GM12878 (cell line): ENCODE results near the gene FKBP8. TPM values are rescaled to one million over a fixed set of nuclear protein-coding genes. Genes with fewer than 3 reads are reported as not detected.

Experiments
- BACH1 ChIP-seq: fragments of 450-650 bp; IDR thresholded peaks from 2 replicates; pipeline ENCODE4 v1.6.1; 2017; ENCODE audit warnings: mild to moderate bottlenecking, borderline replicate concordance
- EP300 ChIP-seq, 2 experiments: fragments of 150-350 bp in 1 of 2; IDR thresholded peaks; 2 replicates each; pipeline ENCODE4 v1.6.1; 2011 to 2012; ENCODE audit warnings: low read depth in 2 of 2, low read length in 2 of 2, borderline replicate concordance in 1 of 2, improper control_type of control experiment in 1 of 2, inconsistent platforms in 1 of 2; ENCODE audit not compliant: control insufficient read depth in 1 of 2
- ESRRA ChIP-seq: IDR thresholded peaks from 2 replicates; pipeline ENCODE4 v1.6.1; 2012; ENCODE audit warnings: mild to moderate bottlenecking, low read length, improper control_type of control experiment
- FOXK2 ChIP-seq: fragments of 450-650 bp; IDR thresholded peaks from 2 replicates; pipeline ENCODE4 v1.6.1; 2017; ENCODE audit warnings: mild to moderate bottlenecking, moderate library complexity
- HCFC1 ChIP-seq: fragments of 150-350 bp; IDR thresholded peaks from 2 replicates; pipeline ENCODE4 v1.6.1; 2014; ENCODE audit warnings: low read length
- HDAC2 ChIP-seq: fragments of 200-600 bp; sonication (generic); IDR thresholded peaks from 2 replicates; pipeline ENCODE4 v1.6.1; 2017
- IKZF2 ChIP-seq, 2 experiments: fragments of 450-650 bp; IDR thresholded peaks; 2 replicates each; pipeline ENCODE4 v1.6.1; 2017; ENCODE audit warnings: mild to moderate bottlenecking in 2 of 2, moderate library complexity in 2 of 2
- KLF5 ChIP-seq: fragments of 450-650 bp; IDR thresholded peaks from 2 replicates; pipeline ENCODE4 v1.6.1; 2014; ENCODE audit warnings: mild to moderate bottlenecking; ENCODE audit not compliant: partially characterized antibody
- MTA2 ChIP-seq: fragments of 450-650 bp; IDR thresholded peaks from 2 replicates; pipeline ENCODE4 v1.6.1; 2016; ENCODE audit warnings: low read depth, mild to moderate bottlenecking, moderate library complexity
- NFYB ChIP-seq: IDR thresholded peaks from 2 replicates; pipeline ENCODE4 v1.6.1; 2011; ENCODE audit warnings: low read depth, mild to moderate bottlenecking, low read length, improper control_type of control experiment, moderate library complexity; ENCODE audit not compliant: insufficient read depth
- PAX8 ChIP-seq: fragments of 450-650 bp; IDR thresholded peaks from 2 replicates; pipeline ENCODE4 v1.6.1; 2017; ENCODE audit warnings: mild to moderate bottlenecking, moderate library complexity
- POLR2AphosphoS5 ChIP-seq: IDR thresholded peaks from 2 replicates; pipeline ENCODE4 v1.6.1; 2011; ENCODE audit warnings: mild to moderate bottlenecking, low read length, inconsistent platforms
- SIN3A ChIP-seq: IDR thresholded peaks from 2 replicates; pipeline ENCODE4 v1.6.1; 2012; ENCODE audit warnings: low read depth, low read length, improper control_type of control experiment
- SPI1 ChIP-seq: IDR thresholded peaks from 2 replicates; pipeline ENCODE4 v1.6.1; 2011; ENCODE audit warnings: low read depth, mild to moderate bottlenecking, low read length, moderate library complexity, borderline replicate concordance; ENCODE audit not compliant: insufficient read depth
- SREBF1 ChIP-seq: IDR thresholded peaks from 2 replicates; pipeline ENCODE4 v1.6.1; 2012; ENCODE audit warnings: mild to moderate bottlenecking, low read length
- SREBF2 ChIP-seq: IDR thresholded peaks from 2 replicates; pipeline ENCODE4 v1.6.1; 2012; ENCODE audit warnings: mild to moderate bottlenecking, low read length
- TBL1XR1 ChIP-seq: IDR thresholded peaks from 2 replicates; pipeline ENCODE4 v1.6.1; 2012; ENCODE audit warnings: low read depth, low read length, improper control_type of control experiment
- TCF7 ChIP-seq: IDR thresholded peaks from 2 replicates; pipeline ENCODE4 v1.6.1; 2014; ENCODE audit warnings: antibody characterized with exemption, borderline replicate concordance
- ZNF207 ChIP-seq: fragments of 450-650 bp; IDR thresholded peaks from 2 replicates; pipeline ENCODE4 v1.6.1; 2014; ENCODE audit warnings: antibody characterized with exemption, mild to moderate bottlenecking, borderline replicate concordance
- ZSCAN29 ChIP-seq: fragments of 450-650 bp; IDR thresholded peaks from 2 replicates; pipeline ENCODE4 v1.6.1; 2017; ENCODE audit warnings: mild to moderate bottlenecking, moderate library complexity
- polyA plus RNA-seq, 11 experiments: library from polyadenylated mRNA; depleted of rRNA in 4 of 11; unstranded in 6 of 11; stranded (reverse) in 5 of 11; fragments of >200 nt; fragmentation: Nextera tagmentation in 4 of 11; fragmentation: Illumina TruSeq in 1 of 11; extraction: Ambion mirVana in 4 of 11; extraction: Trizol in 1 of 11; gene quantifications; 1 replicate in 1 of 11; 2 replicates in 10 of 11; pipeline versions ENCODE4 v1.2.1 to v1.2.3, GENCODE V29; 2011 to 2016; ENCODE audit warnings: inconsistent platforms in 2 of 11, missing spikeins in 2 of 11, low read depth in 1 of 11
- total RNA-seq, 4 experiments: library from RNA; depleted of rRNA in 3 of 4; stranded (reverse); fragments of >200 nt in 3 of 4; fragmentation: Illumina TruSeq in 1 of 4; extraction: Trizol in 1 of 4; gene quantifications; 2 replicates each; pipeline versions ENCODE4 v1.2.1 to v1.2.3, GENCODE V29; 2013 to 2021
- TF ChIP-seq, protein P1 (sequence below): fragments of 450-650 bp; IDR thresholded peaks from 2 replicates; pipeline ENCODE4 v1.6.1; 2016; ENCODE audit warnings: mild to moderate bottlenecking
- TF ChIP-seq, protein P2 (sequence below): fragments of 450-650 bp; IDR thresholded peaks from 2 replicates; pipeline ENCODE4 v1.6.1; 2017; ENCODE audit warnings: mild to moderate bottlenecking
- TF ChIP-seq, protein P3 (sequence below): fragments of 450-650 bp; IDR thresholded peaks from 2 replicates; pipeline ENCODE4 v1.6.1; 2017; ENCODE audit warnings: low read depth, mild to moderate bottlenecking, moderate library complexity
- TF ChIP-seq, protein P4 (sequence below): IDR thresholded peaks from 2 replicates; pipeline ENCODE4 v1.6.1; 2012; ENCODE audit warnings: low read depth, low read length, improper control_type of control experiment
- TF ChIP-seq, protein P5 (sequence below): fragments of 450-650 bp; IDR thresholded peaks from 2 replicates; pipeline ENCODE4 v1.6.1; 2016; ENCODE audit warnings: mild to moderate bottlenecking

The FKBP8 gene
- total and polyA plus RNA-seq, 10 of the 15 experiments (the other 5 are each of a cell fraction or from before 2014, with no cell fraction given) = 0.13 to 205 (median 95.4) TPM

DNA sequence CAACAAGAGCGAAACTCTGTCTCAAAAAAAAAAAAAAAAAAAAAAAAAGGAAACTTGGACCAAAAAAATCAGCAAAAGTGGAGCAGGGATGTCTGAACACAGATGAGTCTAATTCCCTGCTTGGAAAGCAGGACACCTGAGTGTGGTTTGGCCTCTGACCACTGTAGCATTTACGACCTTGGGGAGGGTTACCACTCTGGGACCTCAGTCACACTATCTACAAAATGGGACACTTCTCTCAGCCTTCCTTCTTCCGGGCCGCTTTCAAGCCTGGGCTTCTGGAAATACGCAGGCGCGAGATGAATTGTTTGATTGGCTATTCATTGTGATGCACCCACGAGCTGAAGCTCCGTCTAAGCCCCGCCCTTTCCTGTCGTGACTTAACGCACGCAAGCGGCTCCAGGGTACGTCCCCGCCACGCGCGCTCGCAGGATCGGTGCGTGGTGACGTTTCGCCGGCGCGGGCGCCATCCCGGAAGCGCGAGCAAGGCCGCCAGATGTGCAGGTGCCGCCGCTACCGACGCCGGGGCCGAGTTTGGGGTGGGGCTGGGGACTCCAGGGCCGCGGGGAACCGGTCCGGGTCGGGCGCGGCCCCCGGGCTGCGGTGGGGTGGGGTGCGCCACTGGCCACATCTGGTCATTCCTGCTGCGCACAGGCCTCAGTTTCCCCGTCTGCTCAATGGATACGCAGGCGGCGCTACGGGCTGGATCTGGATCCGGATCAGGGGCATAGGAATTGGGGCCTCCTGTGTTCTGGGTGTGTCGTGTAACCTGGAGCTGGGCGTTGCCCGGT lies 14.2 kb upstream of the FKBP8 start, which contains the start of gene KXD1 (continued):
- TF ChIP-seq NFYB = peak; percentile 43; the same call in 1 of the 2 replicates
- TF ChIP-seq TCF7 = no peak
- TF ChIP-seq KLF5 = no peak
- peak; percentile 3; the same call in 1 of the 2 replicates for TF ChIP-seq PAX8
- no peak for TF ChIP-seq SREBF1
- no peak for TF ChIP-seq HCFC1
- TF ChIP-seq POLR2AphosphoS5 = peak; percentile 81
- TF ChIP-seq EP300 (IDR thresholded peaks at IDR 0.05; ENCODE audit: borderline replicate concordance in 1 of 2, control insufficient read depth in 1 of 2, low read depth in 2 of 2, low read length in 2 of 2) = no peak
- TF ChIP-seq, protein P1, sequence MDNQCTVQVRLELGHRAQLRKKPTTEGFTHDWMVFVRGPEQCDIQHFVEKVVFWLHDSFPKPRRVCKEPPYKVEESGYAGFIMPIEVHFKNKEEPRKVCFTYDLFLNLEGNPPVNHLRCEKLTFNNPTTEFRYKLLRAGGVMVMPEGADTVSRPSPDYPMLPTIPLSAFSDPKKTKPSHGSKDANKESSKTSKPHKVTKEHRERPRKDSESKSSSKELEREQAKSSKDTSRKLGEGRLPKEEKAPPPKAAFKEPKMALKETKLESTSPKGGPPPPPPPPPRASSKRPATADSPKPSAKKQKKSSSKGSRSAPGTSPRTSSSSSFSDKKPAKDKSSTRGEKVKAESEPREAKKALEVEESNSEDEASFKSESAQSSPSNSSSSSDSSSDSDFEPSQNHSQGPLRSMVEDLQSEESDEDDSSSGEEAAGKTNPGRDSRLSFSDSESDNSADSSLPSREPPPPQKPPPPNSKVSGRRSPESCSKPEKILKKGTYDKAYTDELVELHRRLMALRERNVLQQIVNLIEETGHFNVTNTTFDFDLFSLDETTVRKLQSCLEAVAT = peak; percentile 68
- TF ChIP-seq ZSCAN29 = no peak
- TF ChIP-seq TBL1XR1 = no peak
- no peak for TF ChIP-seq SREBF2
- TF ChIP-seq SPI1 = no peak
- TF ChIP-seq FOXK2 = no peak
- TF ChIP-seq, protein P2, sequence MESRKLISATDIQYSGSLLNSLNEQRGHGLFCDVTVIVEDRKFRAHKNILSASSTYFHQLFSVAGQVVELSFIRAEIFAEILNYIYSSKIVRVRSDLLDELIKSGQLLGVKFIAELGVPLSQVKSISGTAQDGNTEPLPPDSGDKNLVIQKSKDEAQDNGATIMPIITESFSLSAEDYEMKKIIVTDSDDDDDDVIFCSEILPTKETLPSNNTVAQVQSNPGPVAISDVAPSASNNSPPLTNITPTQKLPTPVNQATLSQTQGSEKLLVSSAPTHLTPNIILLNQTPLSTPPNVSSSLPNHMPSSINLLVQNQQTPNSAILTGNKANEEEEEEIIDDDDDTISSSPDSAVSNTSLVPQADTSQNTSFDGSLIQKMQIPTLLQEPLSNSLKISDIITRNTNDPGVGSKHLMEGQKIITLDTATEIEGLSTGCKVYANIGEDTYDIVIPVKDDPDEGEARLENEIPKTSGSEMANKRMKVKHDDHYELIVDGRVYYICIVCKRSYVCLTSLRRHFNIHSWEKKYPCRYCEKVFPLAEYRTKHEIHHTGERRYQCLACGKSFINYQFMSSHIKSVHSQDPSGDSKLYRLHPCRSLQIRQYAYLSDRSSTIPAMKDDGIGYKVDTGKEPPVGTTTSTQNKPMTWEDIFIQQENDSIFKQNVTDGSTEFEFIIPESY = no peak
- TF ChIP-seq, protein P3, sequence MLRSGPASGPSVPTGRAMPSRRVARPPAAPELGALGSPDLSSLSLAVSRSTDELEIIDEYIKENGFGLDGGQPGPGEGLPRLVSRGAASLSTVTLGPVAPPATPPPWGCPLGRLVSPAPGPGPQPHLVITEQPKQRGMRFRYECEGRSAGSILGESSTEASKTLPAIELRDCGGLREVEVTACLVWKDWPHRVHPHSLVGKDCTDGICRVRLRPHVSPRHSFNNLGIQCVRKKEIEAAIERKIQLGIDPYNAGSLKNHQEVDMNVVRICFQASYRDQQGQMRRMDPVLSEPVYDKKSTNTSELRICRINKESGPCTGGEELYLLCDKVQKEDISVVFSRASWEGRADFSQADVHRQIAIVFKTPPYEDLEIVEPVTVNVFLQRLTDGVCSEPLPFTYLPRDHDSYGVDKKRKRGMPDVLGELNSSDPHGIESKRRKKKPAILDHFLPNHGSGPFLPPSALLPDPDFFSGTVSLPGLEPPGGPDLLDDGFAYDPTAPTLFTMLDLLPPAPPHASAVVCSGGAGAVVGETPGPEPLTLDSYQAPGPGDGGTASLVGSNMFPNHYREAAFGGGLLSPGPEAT = peak; percentile 66
- TF ChIP-seq, protein P4, sequence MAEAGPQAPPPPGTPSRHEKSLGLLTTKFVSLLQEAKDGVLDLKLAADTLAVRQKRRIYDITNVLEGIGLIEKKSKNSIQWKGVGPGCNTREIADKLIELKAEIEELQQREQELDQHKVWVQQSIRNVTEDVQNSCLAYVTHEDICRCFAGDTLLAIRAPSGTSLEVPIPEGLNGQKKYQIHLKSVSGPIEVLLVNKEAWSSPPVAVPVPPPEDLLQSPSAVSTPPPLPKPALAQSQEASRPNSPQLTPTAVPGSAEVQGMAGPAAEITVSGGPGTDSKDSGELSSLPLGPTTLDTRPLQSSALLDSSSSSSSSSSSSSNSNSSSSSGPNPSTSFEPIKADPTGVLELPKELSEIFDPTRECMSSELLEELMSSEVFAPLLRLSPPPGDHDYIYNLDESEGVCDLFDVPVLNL = no peak
- TF ChIP-seq SIN3A = peak; percentile 84; the same call in 1 of the 2 replicates
- no peak for TF ChIP-seq HDAC2
- TF ChIP-seq, protein P5, sequence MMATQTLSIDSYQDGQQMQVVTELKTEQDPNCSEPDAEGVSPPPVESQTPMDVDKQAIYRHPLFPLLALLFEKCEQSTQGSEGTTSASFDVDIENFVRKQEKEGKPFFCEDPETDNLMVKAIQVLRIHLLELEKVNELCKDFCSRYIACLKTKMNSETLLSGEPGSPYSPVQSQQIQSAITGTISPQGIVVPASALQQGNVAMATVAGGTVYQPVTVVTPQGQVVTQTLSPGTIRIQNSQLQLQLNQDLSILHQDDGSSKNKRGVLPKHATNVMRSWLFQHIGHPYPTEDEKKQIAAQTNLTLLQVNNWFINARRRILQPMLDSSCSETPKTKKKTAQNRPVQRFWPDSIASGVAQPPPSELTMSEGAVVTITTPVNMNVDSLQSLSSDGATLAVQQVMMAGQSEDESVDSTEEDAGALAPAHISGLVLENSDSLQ = peak; percentile 69
- TF ChIP-seq IKZF2 (IDR thresholded peaks at IDR 0.05) = peak; percentile 26 to 30; a peak in 2 of 4 replicates
- TF ChIP-seq MTA2 = no peak
- no peak for TF ChIP-seq ESRRA
- TF ChIP-seq ZNF207 = no peak
- peak; percentile 99 for TF ChIP-seq BACH1
